ENCODE results near the gene WFDC2.

The WFDC2 gene

DNA sequence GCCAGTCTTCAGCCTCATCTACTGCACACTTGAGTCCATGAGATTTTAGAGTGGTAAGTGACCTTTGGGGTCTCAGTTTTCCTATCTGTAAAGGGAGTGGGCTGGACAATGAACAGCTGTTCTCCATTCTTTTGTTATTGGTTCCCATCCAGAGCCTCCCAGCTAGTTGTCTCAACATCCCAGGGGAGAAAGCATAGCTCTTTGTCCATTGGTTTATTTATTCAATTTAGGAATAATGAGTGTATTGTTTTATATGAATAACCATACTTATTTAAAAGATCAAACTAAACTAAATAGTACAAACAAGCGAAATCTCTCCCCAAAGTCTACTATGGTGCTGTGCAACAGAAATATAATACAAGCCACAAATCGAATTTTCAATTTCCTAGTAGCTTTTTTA lies 39.9 kb upstream of the WFDC2 start:
- no peak for DNase-seq (ENCODE audit: low read depth)
- H3K4me3 ChIP-seq (ENCODE audit: low read length): no peak overlapping the region
- TF ChIP-seq CTCF (conservative IDR thresholded peaks at IDR 0.05; ENCODE audit: low read depth, low read length): no peak

GRCh38 chr20:45432294-45432693 lies 37.3 kb upstream of the WFDC2 start:
- no peak for DNase-seq (ENCODE audit: low read depth)
- no peak overlapping the region for H3K4me3 ChIP-seq (ENCODE audit: low read length)
- no peak for TF ChIP-seq CTCF (conservative IDR thresholded peaks at IDR 0.05; ENCODE audit: low read depth, low read length)

DNA sequence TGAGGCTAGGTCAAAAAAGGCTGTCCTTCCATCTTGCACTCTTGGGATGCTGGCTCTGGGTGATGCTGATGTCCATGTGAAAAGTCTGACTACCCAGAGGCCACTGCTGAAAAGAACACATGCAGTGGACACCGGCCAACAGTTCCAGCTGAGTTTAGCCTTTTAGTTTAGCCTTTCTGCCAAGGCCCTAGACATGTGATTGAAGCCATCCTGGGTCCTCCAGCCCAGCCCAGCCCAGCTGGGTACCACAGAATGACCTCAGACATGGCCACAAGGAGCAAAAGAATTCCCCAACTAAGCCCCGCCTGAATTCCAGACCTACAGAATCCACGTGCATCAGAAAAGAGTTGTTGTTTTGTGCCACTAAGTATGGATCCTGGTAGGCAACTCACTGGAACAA lies 36.2 kb upstream of the WFDC2 start:
- no peak overlapping the region for H3K4me3 ChIP-seq (ENCODE audit: low read length)
- no peak for TF ChIP-seq CTCF (conservative IDR thresholded peaks at IDR 0.05; ENCODE audit: low read depth, low read length)
- peak; percentile 59 for DNase-seq (ENCODE audit: low read depth)

DNA sequence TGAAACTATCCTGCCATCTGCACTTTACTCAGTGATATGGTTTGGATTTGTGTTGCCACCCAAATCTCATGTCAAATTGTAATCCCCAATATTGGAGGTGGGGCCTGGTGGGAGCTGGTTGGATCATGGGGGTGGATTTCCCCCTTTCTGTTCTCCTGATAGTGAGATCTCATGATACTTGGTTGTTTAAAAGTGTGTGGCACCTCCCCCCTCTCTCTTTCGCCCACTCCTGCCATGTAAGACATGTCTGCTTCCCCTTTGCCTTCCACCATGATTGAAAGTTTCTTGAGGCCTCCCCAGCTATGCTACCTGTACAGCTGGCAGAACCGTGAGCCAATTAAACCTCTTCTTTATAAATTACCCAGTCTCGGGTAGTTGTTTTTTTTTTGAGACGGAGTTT lies 35.6 kb upstream of the WFDC2 start:
- DNase-seq (ENCODE audit: low read depth): no peak
- no peak for TF ChIP-seq CTCF (conservative IDR thresholded peaks at IDR 0.05; ENCODE audit: low read depth, low read length)

GRCh38 chr20:45436732-45437485 lies 32.6 kb upstream of the WFDC2 start:
- peak; percentile 93 for TF ChIP-seq CTCF (conservative IDR thresholded peaks at IDR 0.05; ENCODE audit: low read depth, low read length)
- H3K4me3 ChIP-seq (ENCODE audit: low read length): peak overlapping the region; percentile 62
- DNase-seq (ENCODE audit: low read depth): no peak

More for the DNA sequence above, 35.6 kb upstream of the WFDC2 start:
- H3K4me3 ChIP-seq (ENCODE audit: low read length): no peak overlapping the region

DNA sequence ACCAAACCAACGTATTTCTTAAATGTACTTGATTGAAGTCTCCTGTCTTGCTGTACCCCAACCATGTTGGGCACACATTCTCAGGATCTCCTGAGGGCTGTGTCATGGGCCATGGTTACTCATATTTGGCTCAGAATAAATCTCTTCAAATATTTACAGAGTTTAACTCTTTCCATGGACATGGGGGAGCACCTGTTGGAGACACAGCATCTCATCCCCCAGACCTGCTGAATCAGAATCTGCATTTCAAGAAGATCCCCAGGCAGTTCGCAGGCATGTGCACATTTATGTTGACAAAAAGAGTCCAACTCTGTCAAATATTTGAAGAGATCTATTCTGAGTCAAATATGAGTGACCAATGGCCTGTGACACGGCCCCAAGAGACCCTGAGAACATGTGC lies 29.1 kb upstream of the WFDC2 start:
- no peak for DNase-seq (ENCODE audit: low read depth)
- H3K4me3 ChIP-seq (ENCODE audit: low read length): no peak overlapping the region
- no peak for TF ChIP-seq CTCF (conservative IDR thresholded peaks at IDR 0.05; ENCODE audit: low read depth, low read length)
